GM18870 (cell line): ENCODE data around the gene CLEC4G.
"Not testable (repeated sequence)": the region's sequence is repeated elsewhere in the genome, so short reads cannot be mapped to it uniquely, and the experiment has no call there.

Experiments used
- ATAC-seq: cut with Tn5 transposase; IDR thresholded peaks from one replicate; pipeline ENCODE4 v1.9.1; 2021; ENCODE audit warnings: moderate library complexity; ENCODE audit not compliant: unreplicated experiment

The CLEC4G gene

DNA sequence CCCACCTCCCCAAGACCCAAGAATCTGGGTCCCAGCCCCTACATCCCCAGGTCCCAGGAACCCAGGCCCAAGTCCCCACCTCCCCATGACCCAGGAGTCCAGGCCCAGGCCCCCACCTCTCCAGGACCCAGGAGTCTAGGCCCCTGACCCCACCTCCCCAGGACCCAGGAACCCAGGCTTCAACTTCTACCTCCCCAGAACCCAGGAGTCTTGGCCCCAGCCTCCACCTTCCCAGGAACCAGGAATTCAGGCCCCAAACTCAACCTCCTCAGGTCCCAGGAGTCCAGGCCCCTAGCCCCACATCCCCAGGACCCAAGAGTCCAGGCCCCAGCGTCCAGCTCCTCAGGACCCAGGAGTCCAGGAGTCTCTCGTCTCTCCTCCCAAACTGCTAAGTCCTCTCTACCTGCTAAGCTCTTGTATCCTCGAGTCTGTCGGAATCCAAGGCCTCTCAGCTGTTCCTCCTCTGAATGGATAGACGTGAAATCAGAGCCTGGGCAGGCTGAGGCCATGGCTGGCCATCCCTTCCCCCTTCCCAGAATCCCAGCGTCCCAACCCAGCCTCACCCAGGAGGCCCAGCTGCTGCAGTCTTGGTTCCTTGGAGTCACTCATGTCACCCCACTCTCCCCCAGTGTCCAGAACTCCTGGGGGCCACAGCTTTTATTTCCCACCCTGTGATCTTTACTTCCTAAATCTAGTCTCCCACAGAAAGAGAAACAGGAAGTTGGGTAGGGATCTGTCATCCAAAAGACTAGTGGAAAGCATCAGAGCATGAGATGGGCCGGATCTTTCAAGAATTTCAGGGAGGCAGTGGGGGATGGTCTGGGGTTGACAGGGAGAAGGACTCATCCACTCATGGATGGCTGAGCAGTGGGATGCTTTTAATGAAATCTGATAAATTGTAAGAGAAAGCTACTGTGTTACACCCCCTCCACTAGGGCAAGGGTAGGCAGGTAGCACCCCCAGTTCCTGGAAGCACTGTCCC, 15.3 kb upstream of the CLEC4G start, which contains the start of gene CD209:
TSS of gene CD209 (minus strand) at position 632 of the 982 bp plus-strand sequence. CDS start at position 609, 23 bp downstream.
- ATAC-seq = no peak

DNA sequence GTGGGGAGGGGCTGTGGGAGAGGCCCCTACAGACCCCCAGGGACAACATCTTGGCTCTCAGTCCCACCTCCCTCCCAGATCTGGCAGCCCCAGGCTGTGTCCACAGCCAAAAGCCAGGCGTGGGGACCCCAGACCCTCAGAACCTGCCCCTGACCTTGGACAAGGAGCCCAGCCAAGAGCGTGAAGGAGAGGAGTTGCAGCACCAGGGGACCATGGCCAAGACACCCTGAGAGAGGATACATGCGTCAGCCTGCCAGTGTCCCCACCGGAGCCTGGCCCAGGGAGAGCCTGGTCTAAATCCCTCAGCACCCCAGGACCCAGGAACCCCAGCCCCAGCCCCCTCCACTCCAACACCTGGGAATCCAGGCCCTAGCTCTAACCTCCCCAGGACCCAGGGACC, 14.4 kb upstream of the CLEC4G start:
- not testable (repeated sequence) for ATAC-seq

DNA sequence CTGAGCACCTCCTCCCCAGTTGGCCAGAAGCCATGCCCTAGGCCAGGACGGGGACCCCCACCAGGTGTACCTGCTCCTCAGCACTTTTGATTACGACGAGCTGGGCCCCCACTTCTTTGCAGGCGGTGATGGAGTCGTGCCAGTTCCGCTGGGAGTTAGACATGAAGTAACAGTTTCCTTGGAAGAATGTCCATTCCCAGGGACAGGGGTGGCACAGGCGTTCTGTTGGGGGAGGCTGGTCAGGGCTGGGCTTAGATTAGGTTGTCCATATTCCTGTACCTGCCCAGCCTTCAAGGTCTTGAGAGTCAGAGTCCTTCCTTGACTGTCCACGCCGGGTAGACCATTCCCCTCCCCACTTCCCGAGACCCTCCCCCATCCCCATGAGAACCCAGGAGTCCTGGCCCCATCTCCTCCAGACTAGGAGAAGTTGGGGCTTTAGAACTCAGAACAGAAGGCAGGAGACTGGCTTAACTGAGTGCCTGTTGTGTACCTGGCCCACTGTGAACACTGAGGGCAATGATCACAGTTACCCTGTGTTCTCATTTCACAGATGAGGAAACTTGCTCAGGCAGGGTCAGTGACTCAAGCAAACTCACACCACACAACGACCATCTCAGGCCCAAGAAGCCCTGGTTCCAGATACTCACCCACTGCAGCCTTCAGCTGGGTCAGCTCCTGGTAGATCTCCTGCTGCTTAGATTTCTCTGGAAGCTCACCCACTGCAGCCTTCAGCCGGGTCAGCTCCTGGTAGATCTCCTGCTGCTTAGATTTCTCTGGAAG, 13.2 kb upstream of the CLEC4G start:
- no peak for ATAC-seq

DNA sequence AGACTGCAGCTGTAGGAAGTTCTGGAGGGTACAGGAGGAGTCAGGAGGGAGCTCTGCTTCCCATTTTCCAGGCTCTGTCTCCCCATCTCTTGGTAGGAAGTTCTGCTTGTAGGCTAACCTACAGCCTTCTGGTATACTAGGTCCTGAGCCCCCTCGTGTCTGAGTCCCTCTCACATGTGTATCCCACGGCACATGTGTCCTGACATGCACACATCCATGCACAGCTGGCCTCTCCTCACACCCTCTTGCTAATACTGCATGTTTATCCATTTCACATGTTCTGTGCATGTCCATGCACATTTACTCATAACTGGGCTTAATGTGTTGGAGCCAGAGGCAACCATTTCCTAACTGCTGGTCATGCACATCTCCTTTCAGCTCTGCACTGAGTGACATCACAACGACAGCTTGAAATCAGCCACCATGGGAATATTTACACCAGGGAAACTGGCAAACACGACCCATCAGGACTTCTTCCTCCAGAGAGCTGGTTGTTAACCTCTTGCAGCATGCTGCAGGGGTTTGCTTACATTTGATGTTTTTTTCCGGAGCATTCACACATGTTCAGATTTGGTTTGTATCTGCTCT, 12.4 kb upstream of the CLEC4G start:
- no peak for ATAC-seq

DNA sequence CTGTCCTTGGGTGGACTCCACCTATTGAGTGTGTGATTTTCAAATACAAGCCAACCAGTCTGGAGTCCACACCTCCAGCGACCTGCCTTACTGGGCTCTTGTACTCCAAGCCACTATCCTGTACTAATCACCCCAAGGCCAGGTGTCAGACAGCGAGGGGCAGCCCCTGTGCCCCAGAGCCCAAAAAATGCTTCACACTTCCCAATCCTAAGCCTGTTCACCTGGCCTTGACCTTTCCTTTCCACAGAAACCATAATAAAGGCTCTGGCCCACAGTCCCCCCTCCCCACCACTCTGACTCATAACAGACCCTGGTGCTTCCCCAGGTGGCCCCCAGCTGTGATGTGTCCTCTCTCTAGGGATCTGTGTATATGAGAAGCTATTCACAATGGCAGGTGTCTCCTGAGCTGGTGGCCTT, 11.5 kb upstream of the CLEC4G start:
- ATAC-seq = no peak

DNA sequence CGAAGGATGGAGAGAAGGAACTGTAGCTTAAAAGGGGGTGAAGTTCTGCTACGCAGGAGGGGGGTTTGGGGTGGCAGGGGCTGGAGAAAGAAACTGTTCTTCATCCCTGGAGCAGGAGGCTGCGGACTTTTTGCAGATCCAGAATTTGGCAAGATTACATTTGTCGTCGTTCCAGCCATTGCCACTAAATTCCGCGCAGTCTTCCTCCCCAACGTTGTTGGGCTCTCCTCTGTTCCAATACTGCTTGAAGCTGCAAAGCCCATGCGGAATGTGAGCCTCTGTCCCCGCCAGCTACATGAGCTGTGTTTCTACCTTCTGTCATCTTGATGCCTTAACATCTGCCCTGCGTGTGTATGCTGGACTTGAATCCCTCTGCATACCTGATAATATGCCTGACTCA, 11.1 kb upstream of the CLEC4G start:
- no peak for ATAC-seq

DNA sequence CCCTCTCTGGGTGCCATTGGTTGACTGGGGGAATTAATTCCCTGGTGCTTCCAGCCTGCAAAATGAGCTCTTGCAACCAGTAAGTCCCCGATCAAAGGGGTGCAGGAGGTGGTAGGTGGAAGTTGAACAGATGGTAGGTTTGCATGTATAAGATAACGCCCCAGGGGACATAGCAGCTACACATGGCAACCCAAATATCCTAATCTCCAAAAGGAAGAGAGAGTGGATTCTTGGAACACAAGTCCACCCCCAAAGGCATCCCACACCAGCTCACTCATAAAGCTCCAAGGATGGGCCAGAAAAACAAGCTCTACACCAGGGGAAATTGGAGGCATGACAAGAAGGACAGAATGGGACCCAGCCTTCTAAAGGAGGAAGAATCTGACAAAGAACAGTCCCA, 10.7 kb upstream of the CLEC4G start:
- ATAC-seq = no peak

DNA sequence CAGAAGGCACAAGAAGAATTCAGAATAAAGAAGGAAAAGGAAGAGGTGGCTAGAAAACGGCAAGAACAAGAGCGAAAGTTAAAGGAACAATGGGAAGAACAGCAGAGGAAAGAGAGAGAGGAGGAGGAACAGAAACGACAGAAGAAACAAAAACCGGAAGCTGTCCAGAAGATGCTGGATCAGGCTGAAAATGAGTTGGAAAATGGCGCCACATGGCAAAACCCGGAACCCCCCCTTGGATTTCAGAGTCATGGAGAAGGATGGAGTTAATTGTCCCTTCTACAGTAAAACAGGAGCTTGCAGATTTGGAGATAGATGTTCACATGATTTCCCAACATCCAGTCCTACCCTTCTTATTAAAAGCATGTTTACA, 8.8 kb upstream of the CLEC4G start:
- ATAC-seq = no peak

DNA sequence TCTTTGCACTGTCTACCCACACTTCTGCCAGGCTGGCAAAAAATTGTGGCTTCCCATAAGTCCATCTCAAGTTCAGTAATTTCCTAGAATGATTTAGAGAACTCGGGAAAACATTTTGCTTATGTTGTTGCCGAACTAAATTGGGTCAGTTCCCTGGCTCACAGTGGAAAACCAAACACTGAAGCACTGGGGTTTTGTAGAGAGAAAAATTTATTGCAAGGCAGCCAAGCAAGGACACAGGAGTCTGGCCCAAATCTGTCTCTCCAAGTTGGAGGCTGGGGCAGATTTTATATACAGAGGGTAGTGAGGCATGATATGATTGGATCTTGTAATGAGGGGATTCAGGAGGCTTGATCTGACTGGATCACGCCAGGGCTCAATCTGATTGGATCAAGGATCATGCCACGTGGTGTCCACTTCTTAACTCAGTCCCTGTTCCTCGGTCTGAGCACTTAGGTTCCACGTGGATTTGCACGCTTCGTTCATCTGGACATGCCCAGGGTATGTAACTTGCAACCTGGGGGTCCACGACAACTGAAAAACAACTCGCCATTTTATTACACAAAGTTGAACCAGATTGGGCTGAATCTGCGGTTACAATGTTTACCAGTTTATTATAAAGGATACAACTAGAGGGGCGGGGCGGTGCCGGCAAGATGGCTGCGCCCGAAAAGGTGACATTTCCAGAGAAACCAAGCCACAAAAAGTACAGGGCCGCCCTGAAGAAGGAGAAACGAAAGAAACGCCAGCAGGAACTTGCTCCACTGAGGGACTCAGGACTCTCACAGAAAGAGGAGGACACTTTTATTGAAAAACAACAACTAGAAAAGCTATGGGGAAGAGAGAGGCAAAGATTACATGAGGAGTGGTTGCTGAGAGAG, 8.1 kb upstream of the CLEC4G start:
- no peak for ATAC-seq

DNA sequence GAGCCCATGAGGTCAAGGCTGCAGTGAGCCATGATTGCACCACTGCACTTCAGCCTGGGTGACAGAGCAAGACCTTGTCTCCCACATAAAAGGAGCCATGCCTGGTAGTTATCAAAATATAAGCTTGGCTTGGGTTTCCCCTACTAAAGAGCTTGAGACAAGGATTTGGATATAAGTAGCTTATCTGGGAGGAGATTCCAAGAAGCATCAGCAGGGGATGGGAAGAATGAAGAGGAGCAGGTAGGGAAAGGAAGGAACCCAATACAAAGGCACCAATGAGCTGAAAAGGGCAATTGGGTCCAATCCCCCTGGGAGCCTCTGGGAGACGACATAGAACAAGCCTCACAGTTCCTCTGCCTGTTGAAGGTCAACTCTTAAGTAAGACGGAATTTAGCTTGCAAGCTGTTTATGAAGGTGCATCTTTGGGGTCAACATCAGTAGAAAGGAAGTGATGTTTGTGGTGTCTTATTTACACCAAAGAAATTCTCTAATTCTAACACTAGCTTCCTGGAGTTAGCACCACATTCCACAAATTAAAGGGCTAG, 7.4 kb upstream of the CLEC4G start:
- ATAC-seq = no peak

DNA sequence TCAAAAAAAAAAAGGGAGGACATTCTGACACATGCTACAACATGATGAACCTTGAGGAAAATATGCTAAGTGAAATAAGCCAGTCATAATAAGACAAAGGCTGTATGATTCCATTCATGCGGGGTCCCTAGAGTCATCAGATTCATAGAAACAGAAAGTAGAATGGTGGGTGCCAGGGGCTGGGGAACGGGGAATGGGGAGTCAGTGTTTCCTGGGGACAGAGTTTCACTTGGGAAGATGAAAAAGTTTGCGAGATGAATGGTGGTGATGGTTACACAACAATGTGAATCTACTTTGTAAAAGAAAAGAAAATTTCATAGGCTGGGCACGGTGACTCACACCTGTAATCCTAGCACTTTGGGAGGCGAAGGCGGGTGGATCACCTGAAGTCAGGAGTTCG, 6.1 kb upstream of the CLEC4G start:
- no peak for ATAC-seq

DNA sequence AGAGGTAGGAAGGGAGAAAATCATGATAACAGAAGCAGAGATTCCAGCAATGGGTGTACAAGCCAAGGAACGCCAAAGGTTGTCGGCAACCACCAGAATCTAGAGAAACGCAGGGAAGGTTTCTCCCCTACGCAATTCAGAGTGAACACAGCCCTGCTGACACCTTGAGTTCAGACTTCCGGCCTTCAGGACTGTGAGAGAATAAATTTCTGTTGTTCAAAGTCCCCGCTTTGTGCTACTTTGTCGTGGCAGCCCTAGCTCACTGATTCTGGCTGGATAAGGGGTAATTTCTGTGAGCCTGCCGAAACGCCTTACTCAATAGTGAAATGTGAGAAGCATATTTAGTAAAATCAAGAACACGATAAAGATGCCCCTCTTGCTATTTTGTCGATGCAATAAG, 5.3 kb upstream of the CLEC4G start:
- ATAC-seq = no peak

DNA sequence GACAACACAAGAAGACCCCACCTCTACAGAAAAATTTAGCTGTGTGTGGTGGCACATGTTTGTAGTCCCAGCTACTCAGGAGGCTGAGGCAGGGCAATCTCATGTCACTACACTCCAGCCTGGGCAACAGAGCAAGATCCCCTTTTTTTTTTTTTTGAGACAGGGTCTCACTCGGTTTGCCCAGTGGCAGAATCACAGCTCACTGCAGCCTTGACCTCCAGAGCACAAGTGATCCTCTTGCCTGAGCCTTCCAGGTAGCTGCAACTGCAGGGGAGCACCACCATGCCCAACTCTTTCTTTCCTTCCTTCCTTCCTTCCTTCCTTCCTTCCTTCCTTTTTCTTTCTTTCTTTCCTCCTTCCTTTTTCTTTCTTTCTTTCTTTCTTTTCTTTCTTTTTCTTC, 4.2 kb upstream of the CLEC4G start:
- ATAC-seq = no peak

DNA sequence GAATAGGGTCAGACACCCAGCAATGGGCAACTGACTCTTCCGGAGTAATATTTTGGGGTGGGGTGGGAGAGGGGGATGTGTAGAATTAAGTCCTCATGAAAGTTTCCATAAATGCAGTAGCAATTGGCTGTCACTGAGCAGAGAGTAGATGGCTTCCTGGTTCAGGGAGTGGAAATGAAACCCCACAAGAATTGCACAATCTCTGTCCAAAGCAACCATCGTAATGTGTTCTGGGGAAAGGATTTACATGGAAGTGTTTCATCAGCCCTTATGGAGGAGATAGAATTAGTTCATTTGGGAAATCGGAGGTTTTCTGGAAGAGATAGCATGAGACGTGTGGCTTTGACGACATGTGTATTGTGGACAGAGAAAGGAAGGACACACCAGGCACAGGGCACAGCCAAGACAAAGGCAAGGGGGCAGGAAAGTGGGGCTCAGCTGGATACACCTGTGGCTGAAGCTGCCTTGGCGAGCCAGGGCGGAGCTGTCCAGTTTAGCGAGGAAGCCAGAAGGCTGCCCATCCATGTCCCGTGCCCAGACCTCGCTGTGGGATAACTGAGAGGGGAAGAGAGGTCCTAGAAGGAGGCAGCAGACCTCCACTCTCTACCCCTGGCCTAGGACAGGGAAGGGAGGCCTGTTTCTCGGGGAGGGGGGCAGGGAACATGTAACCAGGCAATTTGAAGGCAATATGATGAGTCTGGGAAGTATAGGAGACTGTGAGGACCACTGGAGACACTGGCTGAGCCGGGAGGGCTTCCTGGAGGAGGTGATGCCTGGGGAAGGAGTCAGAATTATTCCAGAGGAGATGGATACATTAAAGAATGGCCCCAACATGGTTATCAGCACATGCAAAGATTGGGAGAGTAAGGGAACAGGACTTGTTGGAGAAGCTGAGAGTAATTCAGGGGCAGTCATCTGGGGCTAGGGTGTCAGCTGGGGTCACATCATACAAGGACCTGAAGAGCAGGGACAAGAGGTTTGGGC, 2.6 kb upstream of the CLEC4G start:
- no peak for ATAC-seq

DNA sequence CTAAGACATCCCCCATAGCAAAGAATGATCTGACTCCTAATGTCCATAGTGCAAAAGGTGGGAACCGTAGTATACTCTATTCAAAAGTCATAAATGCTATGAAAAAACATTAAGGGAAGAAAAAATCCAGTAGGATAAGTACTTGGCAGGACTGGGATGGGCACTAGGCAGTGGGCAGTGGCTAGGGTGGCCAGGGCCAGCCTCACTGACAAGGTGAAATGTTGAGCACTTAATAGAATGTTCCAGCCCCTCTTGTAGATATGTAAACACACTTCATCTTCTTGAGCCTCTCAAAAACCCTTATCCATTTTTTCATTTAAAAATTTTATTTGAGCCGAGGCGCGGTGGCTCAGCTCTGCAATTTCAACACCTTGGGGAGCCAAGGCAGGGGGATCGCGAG, 1.5 kb upstream of the CLEC4G start:
- ATAC-seq = no peak

DNA sequence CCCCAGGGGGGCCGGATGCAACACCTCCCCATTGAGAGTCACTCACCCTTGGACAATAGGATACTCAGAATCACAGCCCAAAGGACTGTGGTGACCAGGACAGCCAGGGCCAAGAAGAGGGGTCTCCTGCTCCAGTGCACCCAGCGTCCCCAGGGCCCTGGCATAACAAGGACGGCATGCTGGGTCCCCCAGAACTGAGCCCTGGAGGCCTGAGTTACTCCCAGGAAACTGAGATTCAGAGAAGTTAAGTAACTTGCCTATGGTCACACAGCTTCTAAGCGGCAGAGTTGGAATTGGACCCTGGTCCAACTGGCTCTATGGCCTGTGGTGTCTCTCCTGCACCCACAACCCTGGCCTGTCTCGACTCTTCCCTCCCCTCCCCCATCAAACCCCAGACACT, 295 bp downstream of the CLEC4G start:
- no peak for ATAC-seq

DNA sequence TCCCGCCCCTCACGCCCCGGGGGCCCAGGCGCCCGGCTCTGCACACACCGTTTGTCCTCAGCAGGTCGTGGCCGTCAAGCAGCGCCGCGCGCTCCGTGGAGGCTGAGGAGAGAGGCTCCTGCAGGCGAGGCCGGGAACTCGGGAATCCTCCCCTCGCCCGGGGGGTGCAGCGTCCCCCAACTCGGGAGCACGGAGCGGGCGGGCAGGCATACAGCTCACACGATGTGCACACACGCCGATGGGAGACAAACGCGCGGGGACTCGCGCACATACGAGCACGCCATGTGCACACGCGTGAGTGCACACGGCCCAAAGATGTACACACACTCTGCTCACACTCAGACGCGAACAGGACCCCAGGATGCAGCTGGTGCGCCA, 703 bp downstream of the CLEC4G start:
- ATAC-seq = no peak

DNA sequence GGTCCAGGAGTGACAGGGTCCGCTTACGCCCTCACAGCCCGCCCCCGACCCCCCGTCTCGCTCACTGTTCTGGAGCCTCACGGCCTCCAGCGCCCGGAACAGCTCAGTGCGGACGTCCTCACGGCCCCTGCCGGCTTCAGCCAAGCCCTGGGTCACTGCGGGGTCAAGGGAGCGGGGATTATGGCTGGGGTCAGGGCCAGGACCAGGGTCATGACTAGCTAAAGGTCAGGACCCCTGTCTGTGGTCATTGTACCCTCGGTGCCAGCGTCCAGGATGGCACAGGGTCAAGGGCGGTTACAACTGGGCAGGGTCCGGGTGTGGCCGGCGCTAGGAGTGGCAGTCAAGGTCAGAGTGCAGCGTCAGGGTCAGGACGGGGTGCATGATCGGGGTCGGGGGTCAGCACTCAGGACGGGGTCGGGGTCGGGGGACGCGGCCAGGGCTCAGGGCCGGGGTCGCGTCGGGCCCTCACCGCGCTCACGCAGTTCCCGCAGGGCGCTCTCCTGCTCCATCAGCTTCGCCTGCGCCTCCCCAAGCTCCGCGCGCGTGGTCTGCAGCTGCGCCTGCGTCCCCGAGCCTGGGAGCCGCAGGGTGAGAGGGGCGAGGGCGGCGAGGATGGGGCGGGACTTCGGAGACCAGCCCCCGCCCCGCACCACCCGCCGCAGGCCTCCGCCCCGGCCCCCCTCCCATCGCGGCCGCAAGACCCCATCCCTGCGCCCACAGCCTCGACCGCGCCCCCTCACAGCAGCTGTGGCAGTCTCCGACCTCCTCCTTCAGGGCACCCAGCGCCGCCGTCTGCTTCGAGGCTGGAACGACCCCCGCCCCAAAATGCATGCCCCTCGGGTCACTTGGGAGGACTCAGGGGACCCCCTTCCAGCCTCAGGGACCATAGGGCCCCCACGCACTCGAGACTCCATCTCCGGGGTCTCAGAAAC, 1.4 kb downstream of the CLEC4G start:
- no peak for ATAC-seq
